HG02571 (cell line): ENCODE results near the gene ABCG8.

Experiments
- ATAC-seq: cut with Tn5 transposase; IDR thresholded peaks from one replicate; pipeline ENCODE4 v1.9.1; 2021; ENCODE audit warnings: mild to moderate bottlenecking, moderate library complexity; ENCODE audit not compliant: unreplicated experiment

The ABCG8 gene

DNA sequence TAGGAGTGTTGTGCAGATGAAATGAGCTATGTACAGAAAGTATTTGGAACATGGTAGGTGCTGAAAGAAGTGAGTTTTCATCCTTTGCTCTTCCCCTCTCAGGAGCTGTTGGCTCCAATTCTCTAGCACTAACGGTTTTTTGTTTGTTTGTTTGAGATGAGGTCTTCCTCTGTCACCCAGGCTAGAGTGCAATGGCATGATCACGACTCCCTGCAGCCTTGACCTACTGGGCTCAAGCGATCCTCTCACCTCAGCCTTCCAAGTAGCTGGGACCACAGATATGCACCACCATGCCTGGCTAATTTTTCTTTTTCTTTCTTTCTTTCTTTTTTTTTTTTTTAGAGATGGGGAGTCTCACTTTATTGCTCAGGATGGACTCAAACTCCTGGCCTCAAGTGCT is 12.9 kb upstream of the ABCG8 start:
- ATAC-seq: no peak

DNA sequence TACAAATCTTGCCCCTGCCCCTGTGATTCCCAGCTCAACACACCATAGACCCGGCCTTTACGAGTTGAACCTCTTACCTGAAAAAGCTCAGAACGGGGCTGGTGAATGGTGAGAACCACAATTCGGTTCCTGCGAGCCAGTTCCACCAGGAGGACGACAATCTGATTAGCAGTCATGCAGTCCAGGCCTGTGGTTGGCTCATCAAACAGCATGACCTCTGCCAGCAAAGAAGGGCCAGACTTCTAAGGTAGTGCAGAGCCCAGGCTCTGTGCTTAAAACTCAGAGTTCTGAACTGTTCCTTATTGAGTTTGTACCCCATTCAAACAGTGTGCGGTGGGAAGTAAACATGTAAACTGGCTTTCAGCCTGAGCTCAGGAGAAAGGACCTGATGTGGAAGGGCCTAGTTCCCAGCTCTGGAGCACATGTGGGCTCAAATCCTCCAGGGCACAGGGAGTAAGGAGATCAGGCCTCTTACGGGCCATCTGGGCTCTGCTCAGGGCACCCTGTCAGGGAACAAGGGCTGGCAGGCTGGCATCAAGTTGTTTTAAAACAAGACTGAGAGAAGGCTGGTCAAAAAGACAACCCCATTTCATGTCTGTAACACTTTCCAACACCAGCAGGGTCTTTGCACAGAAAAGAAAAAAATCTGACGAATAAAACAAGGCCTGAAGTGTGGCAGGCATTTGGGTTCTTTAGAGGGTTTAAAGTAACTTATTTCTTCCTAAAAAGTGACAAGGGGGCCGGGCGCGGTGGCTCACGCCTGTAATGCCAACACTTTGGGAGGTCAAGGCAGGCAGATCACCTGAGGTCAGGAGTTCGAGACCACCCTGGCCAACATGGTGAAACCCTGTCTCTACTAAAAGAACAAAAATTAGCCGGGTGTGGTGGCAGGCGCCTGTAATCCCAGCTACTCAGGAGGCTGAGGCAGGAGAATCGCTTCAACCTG is 12.2 kb upstream of the ABCG8 start:
- ATAC-seq: no peak

DNA sequence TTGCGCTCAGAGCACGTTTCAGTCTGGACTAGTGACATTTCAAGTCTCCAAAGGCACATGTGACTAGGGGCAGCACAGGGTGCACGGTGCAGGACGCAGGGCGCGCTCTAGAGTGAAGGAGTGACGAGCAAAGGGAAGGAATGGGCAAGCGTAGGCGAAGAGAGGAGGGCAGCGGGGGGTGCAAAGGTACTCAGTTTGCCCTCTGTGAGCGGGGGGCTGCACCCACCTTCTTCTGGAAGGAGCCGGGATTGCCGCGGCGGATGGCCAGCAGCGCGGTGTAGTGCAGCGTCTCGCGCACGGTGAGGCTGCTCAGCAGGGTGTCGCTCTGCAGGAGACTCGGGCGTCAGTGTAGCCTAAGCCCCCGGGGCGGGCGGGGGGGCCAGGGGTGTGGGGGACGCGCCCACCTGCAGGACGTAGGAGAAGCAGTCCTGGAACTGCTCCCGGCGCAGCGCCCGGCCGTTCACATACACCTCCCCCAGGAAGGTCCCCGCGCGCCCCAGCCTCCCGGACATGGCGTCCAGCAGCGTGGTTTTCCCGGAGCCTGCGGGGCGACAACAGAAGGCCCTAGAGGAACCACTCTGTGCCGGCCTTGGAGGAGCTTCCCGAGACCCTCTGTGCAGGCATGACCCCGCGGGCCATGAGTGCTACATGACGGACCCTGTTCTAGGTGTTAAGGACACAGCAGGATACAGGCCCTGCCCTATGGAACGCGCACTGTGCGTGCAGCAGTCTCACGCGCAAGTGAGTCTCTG is 7.1 kb upstream of the ABCG8 start:
- ATAC-seq: no peak

DNA sequence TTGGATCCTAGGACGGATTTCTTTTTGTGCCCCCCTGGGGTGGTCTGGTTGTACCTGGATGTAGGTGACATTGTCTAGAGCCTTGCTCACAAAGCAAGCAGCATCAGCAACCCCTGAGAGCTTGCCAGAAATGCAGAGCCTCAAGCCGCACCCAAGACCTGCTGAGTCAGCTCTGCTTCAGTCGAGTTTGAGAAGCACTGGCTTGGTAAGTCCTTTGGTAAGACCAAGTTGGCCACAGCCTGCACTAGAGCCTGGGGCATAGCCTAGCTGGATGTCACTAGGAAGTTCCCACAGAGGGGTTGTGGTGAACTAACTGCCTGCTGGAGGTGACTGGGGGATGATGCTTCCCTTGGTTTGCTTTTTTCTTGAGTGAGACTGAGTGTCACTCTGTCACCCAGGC is 6.3 kb upstream of the ABCG8 start:
- ATAC-seq: no peak

DNA sequence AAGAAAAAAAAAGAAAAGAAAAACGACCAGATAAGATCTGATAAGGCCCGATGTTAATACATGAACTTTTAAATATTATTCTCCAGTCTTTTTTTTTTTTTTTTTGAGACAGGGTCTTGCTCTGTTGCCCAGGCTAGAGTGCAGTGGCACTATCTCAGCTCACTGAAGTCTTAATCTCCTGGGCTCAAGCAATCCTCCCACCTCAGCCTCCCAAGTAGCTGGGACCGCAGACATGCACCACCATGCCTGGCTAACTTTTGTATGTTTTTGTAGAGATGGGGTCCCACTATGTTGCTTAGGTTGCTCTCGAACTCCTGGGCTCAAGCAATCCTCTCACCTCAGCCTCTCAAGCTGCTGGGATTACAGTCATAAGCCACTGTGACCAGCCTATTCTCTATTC is 1.7 kb upstream of the ABCG8 start:
- no peak for ATAC-seq

DNA sequence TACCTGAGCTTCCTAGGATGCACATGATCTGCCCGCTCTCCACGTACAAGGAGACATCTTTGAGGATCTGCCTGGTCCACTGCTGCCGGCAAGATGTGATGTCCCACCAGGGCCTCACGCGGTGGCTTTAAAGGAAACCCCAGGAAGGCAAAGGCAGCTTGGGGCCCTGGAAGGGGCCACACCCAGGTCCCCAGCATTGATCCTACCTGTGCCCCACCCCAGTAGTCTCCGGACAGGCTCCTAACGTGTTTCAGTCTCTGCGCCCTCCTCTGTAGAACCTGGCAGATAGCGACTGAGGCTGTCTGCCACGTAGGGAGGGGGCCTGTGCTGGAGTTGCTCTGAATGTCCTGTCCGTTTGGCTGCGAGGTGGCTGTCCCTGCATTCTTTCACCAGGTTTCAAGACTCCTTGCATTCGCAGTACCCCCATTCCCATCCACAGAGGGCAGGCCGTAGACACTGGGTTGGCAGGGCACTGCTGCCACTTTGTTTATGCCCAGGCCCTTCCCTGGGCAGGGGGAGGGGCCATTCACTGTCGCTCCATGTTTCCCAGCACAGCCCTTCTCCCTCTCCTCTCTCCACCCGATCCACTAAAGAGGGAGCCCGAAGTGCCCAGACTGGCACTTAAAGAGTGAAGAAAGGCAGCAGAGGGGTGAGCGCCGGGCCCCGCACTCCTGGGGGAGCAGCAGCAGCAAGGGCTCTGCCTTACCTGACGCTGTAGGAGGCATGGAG is 776 bp upstream of the ABCG8 start:
- no peak for ATAC-seq

DNA sequence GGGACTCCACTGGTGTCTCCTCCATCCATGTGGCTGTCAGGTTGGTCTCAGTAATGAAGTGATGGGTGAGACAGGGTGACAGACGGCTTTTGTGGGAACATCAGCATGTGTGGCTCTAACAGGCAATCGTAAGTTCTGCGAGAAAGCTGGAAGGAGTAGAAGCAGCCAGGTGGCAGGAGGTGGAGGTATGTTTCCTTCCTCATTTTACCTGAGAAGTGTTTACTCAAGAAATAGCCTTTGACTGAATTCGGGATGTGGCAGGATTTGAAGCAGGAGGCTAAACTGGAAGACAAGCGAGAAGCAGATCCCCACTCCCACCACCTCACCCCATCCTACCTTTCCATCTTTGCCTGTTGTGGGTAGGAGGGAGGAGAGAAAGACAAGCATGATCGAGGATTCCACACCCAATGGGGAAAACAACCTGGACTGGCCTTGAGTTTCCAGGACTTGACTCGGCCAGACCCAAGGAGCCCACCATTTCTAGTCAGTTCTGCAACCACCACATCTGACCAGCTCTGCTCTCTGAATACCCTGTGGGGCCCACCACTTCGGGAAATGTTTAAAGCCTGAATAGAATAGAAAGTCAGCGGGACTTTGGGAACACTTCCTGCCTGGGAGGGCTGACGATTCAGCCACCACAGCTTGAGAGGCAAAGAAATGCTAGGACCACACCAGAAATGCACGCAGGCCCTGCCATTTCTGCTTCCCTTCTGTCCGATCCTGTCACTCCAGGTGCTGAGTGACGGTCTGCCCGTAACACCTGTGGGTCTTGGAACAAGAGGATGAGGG is 1.2 kb downstream of the ABCG8 start:
- no peak for ATAC-seq

DNA sequence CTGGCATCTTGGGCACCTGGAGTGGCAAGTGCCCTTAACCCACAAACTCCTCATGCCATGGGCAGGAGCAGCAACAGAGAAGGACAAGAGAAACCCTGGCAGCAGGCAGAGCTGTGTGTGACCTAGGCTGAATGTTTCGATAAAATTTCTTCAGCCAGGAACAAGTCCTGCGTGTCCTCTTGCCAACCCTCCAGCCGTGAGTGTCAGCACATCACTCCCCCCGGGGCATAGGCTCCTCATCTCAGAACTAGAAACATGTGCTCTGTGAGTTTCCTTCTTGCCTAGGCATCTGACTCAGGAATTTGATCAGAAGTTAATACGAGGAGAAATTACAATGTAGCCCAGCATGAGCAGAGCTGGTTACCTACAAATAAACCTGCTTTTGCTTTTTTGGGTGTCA is 2.2 kb downstream of the ABCG8 start:
- no peak for ATAC-seq

DNA sequence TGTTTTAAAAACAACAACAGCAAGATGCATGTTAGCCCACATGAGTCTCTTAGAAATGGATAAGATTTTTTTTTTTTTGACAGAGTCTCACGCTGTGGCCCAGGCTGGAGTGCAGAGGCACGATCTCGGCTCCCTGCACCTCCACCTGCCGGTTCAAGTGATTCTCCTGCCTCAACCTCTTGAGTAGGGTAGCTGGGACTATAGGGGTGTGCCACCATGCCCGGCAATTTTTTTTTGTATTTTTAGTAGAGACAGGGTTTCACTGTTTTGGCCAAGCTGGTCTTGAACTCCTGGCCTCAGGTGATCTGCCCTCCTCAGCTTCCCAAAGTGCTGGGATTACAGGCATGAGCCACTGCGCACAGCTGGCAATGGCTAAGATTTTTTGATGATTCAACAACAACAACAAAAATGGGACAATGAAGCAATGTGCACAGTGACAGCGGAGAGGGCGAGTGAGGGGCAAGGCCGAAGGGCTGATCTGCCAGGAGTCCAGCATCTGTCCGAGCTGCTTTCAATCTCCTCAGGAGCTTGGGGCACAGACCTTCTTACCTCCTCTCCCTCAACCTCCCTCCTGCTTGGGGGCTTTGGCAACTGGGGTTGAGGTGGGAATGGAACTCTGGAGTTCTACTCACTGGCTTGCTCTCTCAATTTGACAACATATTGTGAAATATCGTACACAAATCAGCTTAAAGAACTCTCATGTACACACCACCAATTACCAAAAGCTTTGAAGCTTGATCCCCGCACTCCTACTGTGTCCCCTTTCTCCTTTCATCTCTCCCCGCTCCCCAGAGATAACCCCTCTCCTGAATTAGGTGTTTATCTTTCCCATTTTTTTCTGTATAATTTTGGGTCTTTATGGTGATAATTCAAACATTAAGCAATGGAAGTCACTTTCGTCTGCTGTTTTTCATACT is 3.4 kb downstream of the ABCG8 start:
- ATAC-seq: no peak

DNA sequence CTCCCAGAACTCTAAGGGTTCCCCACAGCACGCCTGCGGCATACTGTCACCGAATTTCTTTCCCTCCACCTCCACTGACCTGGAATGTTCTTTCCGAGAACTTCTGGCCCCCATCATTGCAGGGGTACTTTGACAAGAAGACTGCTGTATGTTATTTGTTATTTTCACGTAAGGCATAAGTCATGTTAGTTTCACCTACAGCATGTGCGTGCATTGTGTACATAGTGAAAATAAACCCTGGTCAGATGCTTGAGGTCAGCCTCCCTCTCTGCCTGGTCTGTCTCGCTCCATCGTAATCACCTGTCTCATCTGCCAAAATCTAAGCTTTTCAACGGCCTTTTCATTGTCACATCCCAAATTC is 4.1 kb downstream of the ABCG8 start:
- no peak for ATAC-seq

DNA sequence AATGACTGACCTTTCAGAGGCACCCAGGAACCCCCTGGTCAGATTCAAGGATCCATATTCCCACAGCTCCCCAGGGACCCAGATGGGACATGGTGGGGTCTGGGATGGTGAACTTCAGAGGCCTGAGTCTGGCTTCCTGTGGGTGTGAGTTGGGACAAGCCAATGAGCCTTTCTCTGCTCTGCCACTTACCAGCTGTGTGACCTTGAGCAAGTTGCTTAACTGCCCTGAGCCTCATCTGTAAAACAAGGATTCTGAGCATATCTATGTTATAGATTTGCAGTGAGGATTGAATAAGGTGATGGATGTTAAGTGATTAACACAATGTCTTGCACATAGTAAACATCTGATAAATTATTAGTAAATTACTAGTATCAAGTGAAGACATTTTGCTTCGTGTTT is 6.4 kb downstream of the ABCG8 start:
- ATAC-seq: no peak

DNA sequence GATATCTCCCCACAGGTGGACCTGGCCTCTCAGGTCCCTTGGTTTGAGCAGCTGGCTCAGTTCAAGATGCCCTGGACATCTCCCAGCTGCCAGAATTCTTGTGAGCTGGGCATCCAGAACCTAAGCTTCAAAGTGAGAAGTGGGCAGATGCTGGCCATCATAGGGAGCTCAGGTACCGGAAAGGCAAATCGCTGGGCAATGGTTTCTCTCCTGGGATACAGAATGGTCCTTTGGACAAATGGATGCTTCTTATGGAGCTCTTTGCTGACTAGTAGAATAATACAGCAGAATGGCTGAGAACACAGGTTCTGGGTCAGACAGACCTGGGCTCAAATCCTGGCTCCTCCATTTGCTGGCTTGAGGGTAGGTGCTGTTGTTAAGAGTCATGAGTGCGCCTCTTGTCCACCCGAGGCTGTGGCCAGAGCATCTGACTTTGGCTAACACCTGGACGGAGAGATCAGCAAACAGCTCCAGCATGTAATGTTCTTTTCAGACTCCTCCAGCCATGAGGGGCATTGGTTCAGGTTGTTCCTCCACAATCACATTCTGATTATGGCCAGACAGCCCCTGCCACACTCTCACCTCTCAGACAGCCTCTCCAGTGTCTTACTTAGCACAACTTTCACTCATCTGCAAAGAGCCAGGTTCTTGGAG is 7.5 kb downstream of the ABCG8 start:
- ATAC-seq: no peak

DNA sequence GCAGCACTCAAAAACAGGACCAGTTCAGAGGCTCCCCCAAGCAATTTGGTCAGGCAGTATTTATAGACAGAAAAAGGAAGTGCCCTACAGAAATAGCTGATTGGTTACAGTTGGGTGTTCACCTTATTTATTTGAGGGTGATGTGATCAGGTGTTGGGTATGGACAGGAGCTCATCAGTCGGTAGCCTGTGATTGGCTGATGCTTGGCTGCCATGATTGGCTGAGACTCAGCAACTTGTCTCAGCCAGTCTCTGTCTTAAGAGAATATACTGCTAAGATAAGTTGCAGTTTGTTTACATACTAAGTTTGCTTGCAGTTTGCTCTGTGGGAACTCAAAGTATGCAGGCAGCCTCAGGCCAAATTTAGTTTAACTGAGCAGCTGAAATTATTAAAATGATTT is 9.4 kb downstream of the ABCG8 start:
- ATAC-seq: no peak

DNA sequence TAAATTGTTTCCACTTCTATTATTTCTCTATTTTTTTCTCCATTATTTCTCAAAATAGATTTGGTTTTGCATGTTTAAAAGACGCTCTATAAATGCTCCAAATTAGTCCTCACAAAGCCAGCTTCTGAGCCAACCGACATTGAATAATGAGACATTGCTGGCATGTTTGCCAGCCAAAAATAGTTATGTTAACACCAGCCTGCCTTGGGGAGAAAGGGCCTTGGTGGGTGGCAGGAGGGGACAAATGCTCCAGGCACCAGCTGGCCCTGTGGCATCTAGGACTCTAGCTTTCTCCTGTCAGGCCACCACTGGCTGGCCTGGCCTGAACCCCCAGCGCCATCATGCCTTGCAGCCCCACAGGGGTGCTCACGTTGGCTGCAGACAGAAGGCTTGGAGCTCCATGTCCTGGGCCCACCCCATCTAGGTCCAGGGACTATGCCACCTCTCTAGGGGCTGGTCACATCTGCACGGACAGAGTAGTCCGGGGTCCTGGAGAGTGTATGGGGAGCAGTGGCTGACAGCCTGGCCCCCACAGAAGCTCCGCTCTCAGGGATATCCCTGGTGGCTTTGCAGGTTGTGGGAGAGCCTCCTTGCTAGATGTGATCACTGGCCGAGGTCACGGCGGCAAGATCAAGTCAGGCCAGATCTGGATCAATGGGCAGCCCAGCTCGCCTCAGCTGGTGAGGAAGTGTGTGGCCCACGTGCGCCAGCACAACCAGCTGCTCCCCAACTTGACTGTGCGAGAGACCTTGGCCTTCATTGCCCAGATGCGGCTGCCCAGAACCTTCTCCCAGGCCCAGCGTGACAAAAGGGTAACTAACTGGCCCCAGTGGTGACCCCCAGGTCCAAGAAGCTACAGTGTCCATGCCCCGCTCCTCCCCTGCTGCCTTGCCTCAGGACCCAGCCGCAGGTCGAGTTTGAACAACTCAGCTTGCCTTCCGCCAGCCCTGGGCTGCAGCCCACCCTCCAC is 12.5 kb downstream of the ABCG8 start:
- no peak for ATAC-seq

DNA sequence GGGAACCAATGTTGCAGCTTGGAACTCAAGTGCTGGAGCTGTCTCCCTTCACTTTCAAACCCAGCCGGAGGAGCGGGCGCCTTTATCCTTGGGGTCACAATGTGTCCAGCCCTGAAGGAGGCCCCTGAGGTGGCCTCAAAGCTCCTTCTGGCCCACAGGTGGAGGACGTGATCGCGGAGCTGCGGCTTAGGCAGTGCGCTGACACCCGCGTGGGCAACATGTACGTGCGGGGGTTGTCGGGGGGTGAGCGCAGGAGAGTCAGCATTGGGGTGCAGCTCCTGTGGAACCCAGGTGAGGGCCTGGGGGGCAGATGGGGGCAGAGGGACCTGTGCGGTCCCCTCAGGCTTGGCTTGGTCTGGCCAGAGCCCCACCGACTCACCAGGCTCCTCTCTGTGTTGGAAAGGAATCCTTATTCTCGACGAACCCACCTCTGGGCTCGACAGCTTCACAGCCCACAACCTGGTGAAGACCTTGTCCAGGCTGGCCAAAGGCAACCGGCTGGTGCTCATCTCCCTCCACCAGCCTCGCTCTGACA is 13.5 kb downstream of the ABCG8 start:
- no peak for ATAC-seq

DNA sequence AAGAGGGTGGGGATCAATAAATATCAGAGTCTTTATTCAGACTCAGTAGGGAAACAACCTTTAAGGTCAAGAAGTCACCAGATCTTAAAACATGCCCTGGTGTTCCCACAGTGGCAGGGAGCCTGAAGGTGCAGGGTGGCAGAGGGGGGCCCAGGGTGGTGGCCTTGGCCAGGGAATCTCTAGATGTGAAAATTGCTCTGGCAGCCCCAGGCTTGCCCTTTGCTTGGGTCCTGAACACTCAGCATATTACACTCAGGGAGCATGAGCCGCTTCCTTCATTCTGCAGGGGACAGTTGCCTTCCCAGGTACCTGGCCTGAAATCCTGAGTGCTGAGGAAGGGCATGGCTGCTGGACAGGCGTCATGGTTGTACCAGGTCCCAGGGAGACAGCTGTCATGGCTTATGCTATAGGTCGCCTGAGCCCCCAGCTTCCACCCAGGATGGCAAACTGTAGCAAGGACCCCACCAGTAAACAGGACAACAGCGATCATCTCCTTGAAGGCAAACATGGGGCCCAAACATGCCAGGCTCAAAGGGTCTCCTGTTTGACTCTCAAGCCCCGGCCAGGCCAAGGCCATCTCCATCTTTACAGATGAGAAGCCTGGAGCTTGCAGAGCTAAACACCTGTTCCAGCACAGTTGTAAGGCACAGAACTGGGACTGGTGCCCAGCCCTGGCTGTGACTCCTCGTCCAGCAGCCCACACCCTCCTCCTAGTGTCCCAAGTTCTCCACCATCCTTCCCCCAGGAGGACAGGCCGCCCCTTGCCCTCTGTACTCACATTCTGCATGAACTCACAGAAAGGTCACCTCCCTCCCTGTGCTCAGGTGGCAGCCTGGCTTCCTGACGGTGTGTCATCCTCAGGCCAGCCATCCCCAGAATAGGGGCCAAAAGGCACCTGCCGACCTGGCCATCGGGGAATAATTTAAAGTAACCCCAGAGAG is 14.6 kb downstream of the ABCG8 start:
- ATAC-seq: no peak

DNA sequence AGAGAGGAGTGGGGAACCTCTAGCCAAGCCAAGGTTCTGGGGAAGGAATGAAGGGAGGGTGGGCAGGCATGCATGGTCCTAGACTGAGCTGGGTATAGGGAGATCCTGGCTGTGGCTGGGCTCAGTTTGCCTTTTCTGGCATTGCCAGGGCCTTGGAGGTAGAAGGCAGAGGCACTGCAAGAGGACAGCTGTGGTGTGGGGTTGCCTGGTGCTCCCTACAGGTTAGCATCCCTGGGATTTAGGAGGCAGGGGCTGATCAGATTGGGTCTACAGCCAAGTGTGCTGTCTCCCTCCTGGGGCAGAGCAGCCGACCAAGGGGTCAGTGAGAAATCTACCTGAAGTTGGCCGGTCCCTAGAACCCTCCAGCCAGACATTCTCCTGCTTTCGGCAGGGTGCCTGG is 15.9 kb downstream of the ABCG8 start:
- no peak for ATAC-seq
